HG02852 (cell line): Measurements from ENCODE around the gene ANXA6.
"Not testable (repeated sequence)": the region's sequence is repeated elsewhere in the genome, so short reads cannot be mapped to it uniquely, and the experiment has no call there.

Experiments
- ATAC-seq: cut with Tn5 transposase; IDR thresholded peaks from one replicate; pipeline ENCODE4 v1.9.1; 2021; ENCODE audit warnings: mild to moderate bottlenecking, moderate library complexity; ENCODE audit not compliant: unreplicated experiment

ANXA6 gene

GRCh38 chr5:151157426-151158286 is at the start of gene ANXA6:
Gene ANXA6, minus strand, starts transcription at chr5:151157779. Its CDS starts 9,878 bp downstream, at chr5:151147901.
- ATAC-seq, result peak; percentile 57

GRCh38 chr5:151205411-151205810 is 47.8 kb upstream of the ANXA6 start:
- ATAC-seq, result no peak

- no peak for ATAC-seq
Observed at GRCh38 chr5:151204051-151204450, 46.5 kb upstream of the ANXA6 start.

GRCh38 chr5:151202381-151203139 is 45.0 kb upstream of the ANXA6 start:
- ATAC-seq, result no peak

- no peak for ATAC-seq
Observed at GRCh38 chr5:151200913-151201595, 43.5 kb upstream of the ANXA6 start.

GRCh38 chr5:151199581-151200185 is 42.1 kb upstream of the ANXA6 start:
- no peak for ATAC-seq

GRCh38 chr5:151198861-151199260 is 41.3 kb upstream of the ANXA6 start:
- ATAC-seq, result no peak

GRCh38 chr5:151197291-151197600 is 39.7 kb upstream of the ANXA6 start:
- not testable (repeated sequence) for ATAC-seq

GRCh38 chr5:151196556-151197290 is 39.1 kb upstream of the ANXA6 start:
- peak; percentile 94 for ATAC-seq

GRCh38 chr5:151195622-151196021 is 38.0 kb upstream of the ANXA6 start:
- ATAC-seq, result no peak

GRCh38 chr5:151192626-151193025 is 35.0 kb upstream of the ANXA6 start:
- ATAC-seq, result no peak

GRCh38 chr5:151191661-151192060 is 34.1 kb upstream of the ANXA6 start:
- ATAC-seq, result no peak

- no peak for ATAC-seq
Observed at GRCh38 chr5:151189151-151189550, 31.6 kb upstream of the ANXA6 start.

- no peak for ATAC-seq
Observed at GRCh38 chr5:151186538-151186937, 29.0 kb upstream of the ANXA6 start.

- ATAC-seq, result no peak
Observed at GRCh38 chr5:151186052-151186451, 28.5 kb upstream of the ANXA6 start.

- no peak for ATAC-seq
Observed at GRCh38 chr5:151184316-151185042, 26.9 kb upstream of the ANXA6 start.

- no peak for ATAC-seq
Observed at GRCh38 chr5:151183456-151184245, 26.1 kb upstream of the ANXA6 start.

GRCh38 chr5:151182976-151183375 is 25.4 kb upstream of the ANXA6 start:
- ATAC-seq, result no peak

- ATAC-seq, result no peak
Observed at GRCh38 chr5:151182524-151182900, 24.9 kb upstream of the ANXA6 start.
